Muscle layer of colon (tissue), 2 donors: ENCODE data around the gene SP3.

Experiments used
- H3K27ac ChIP-seq: one replicate; pipeline ENCODE4 v1.7.0; 2013; ENCODE audit warnings: low read depth, mild to moderate bottlenecking, low read length, moderate library complexity
- H3K27me3 ChIP-seq, 2 donors: one replicate each; pipeline ENCODE4 v1.7.0; 2013; ENCODE audit warnings: low read length in 2 of 2, mild to moderate bottlenecking in 2 of 2; ENCODE audit not compliant: insufficient read depth in 2 of 2, control insufficient read depth in 1 of 2
- H3K36me3 ChIP-seq: one replicate; pipeline ENCODE4 v1.7.0; 2013; ENCODE audit warnings: mild to moderate bottlenecking, low read length; ENCODE audit not compliant: insufficient read depth
- H3K4me1 ChIP-seq: one replicate; pipeline ENCODE4 v1.7.0; 2013; ENCODE audit warnings: mild to moderate bottlenecking, low read length; ENCODE audit not compliant: insufficient read depth
- H3K4me3 ChIP-seq, 2 donors: one replicate each; pipeline ENCODE4 v1.7.0; 2013; ENCODE audit warnings: low read length in 2 of 2, low read depth in 1 of 2, mild to moderate bottlenecking in 1 of 2, moderate library complexity in 1 of 2
- H3K9ac ChIP-seq: one replicate; pipeline ENCODE4 v1.7.0; 2013; ENCODE audit warnings: low read length
- H3K9me3 ChIP-seq: one replicate; pipeline ENCODE4 v1.7.0; 2013; ENCODE audit warnings: mild to moderate bottlenecking, low read length
- donor health status: abdominal sarcoma.
- donor health status: Adenocarcinoma of cecum.

Gene SP3

DNA sequence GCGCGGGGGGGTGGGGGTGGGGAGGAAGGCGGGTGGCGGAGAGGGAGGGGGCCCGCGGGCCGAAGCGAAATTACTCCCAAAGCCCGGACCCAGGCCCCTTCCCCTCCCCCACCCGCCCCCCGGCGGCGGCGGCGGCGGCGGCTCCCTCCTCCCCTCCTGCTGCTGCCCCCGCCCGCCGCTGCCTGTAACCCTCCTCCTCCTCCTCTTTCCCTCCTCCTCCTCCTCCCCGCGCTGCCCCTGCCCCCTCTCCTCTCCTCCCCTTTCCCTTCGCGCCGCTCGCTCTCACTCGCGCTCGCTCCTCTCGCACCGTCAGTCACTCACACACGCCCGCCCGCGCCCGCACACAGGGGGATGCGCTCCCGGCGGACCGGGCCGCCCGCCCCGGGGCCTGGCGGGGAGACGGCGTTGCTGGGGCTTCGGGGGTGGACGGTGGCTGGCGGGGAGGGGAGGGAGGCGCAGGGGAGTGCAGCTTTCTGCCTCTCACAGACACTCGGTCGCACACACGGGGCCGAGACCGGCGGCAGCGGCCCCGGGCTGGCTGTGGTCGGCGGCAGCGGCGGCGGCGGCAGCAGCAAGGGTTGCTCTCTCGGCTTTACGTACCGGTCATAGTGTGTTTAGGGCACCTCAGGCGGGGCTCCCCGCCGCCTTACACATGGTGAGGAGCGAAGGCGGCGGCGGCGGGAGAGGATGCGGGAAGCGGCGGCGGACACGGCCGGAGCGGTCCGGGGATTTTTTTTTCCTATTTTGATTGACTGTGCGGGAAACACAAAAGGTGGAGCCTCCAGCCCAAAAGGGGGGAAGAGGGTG lies 405 bp downstream of the SP3 start:
- peaks cover 31% of the 10 kb centered on the region for H3K4me1 ChIP-seq
- no peaks in the 10 kb centered on the region for H3K9me3 ChIP-seq
- H3K27me3 ChIP-seq = no peaks in the 10 kb centered on the region
- peaks cover 8% of the 10 kb centered on the region for H3K36me3 ChIP-seq
- H3K27ac ChIP-seq = peak overlapping the region; percentile 93
- H3K4me3 ChIP-seq = peak overlapping the region; percentile 63 to 88
- H3K9ac ChIP-seq = no peak overlapping the region

DNA sequence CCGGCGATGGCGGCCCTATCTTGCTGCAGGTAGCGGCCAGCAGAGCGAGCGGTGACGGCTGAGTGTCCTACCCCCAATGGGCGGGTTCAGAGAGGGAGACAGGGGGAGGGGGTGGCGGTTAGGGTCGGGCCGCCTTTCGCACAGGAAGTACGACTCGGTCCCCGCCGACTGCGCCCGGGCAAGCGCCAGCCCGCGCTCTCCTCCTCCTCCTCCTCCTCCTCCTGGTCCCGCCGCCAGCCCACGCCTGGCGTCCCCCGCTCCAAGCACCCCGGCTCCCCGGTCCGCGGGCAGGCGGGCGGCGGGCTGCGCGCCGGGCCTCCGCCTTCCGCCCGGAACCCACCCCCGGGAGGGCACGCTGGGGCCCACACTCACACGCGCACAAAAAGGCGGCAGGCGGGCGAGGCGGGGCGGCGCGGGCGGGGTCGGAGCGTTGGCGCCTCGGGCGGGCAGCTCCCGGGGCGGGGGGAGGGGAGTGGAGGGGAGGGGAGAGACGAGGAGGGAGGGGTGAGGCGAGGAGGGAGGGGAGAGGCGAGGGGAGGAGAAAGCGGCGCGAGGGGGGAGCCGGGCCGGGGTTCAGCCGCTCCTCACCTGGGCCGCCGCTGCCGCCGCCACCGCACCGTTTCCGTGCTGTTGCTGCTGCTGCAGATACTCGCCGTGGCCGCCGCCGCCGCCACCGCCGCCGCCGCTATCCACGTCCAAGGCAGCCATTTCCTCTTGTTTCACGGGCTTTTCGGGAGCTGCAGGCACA lies 1.2 kb downstream of the SP3 start:
- H3K27me3 ChIP-seq = no peaks in the 10 kb centered on the region
- H3K4me1 ChIP-seq = peaks cover 31% of the 10 kb centered on the region
- peak overlapping the region in 1 of 2 donors; percentile 65 for H3K4me3 ChIP-seq
- no peaks in the 10 kb centered on the region for H3K9me3 ChIP-seq
- H3K27ac ChIP-seq = peak overlapping the region; percentile 84
- H3K9ac ChIP-seq = no peak overlapping the region
- H3K36me3 ChIP-seq = peaks cover 8% of the 10 kb centered on the region

GRCh38 chr2:173963323-173963816 lies 1.8 kb downstream of the SP3 start:
- H3K4me3 ChIP-seq = peak overlapping the region; percentile 65 to 77
- H3K9me3 ChIP-seq = no peaks in the 10 kb centered on the region
- no peaks in the 10 kb centered on the region for H3K27me3 ChIP-seq
- peak overlapping the region; percentile 84 for H3K27ac ChIP-seq
- peaks cover 36% of the 10 kb centered on the region for H3K4me1 ChIP-seq
- peak overlapping the region; percentile 69 for H3K9ac ChIP-seq
- H3K36me3 ChIP-seq = peaks cover 8% of the 10 kb centered on the region

DNA sequence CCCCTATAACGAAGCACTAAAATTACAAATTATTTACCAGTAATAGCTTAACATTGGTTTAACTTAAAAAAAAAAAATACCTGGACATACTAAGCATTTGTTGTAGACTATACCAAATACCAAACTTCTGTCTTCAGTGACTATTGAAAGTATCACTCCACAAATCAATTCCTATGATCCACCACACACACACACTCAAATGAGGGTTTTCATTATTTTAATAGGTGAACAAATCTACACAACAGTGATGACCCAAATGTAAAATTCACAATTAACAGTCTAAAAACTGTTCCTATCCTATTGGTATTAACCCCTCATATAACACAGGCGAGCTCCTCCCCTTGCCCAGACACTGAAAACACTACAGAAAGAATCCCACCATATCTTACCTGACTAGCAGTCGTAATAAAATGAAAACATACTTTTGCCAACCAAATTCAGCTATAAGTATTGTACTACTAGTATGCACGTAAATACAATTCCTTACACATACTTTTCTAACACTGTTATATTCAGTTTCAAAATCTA lies 2.5 kb downstream of the SP3 start:
- peak overlapping the region; percentile 65 to 77 for H3K4me3 ChIP-seq
- peak overlapping the region; percentile 84 for H3K27ac ChIP-seq
- peaks cover 41% of the 10 kb centered on the region for H3K4me1 ChIP-seq
- peaks cover 8% of the 10 kb centered on the region for H3K36me3 ChIP-seq
- no peaks in the 10 kb centered on the region for H3K27me3 ChIP-seq
- no peaks in the 10 kb centered on the region for H3K9me3 ChIP-seq
- H3K9ac ChIP-seq = peak overlapping the region; percentile 69

DNA sequence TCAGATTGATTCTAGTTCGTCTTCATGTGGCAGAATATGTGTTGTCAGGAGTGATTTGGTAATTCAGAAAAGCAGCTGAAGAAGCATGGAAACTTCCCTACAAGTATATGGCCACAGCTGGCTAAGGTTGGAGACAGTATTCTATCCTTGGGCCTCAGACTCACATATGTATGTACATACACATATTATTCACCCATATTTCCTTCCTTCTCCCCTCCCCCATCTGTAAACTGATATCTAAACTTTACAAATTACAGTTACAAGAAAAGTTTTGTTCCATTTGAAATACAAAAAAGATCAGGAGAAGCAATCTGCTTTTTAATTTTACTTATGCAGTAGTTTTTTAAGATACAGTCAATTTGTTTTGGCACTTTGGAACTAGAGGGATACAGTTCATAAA lies 3.1 kb downstream of the SP3 start:
- Histone ChIP-seq H3K27me3 (no peaks in the 10 kb centered on the region), H3K4me3 (no peak overlapping the region), H3K9ac (no peak overlapping the region), H3K9me3 (no peaks in the 10 kb centered on the region), H3K27ac (no peak overlapping the region), H3K4me1 (peaks cover 48% of the 10 kb centered on the region), H3K36me3 (peaks cover 8% of the 10 kb centered on the region)

- no peak overlapping the region for H3K4me3 ChIP-seq
- peaks cover 48% of the 10 kb centered on the region for H3K4me1 ChIP-seq
- H3K27ac ChIP-seq = no peak overlapping the region
- H3K27me3 ChIP-seq = no peaks in the 10 kb centered on the region
- no peaks in the 10 kb centered on the region for H3K9me3 ChIP-seq
- no peak overlapping the region for H3K9ac ChIP-seq
- peaks cover 8% of the 10 kb centered on the region for H3K36me3 ChIP-seq
Observed at GRCh38 chr2:173961346-173961705, 3.8 kb downstream of the SP3 start.

DNA sequence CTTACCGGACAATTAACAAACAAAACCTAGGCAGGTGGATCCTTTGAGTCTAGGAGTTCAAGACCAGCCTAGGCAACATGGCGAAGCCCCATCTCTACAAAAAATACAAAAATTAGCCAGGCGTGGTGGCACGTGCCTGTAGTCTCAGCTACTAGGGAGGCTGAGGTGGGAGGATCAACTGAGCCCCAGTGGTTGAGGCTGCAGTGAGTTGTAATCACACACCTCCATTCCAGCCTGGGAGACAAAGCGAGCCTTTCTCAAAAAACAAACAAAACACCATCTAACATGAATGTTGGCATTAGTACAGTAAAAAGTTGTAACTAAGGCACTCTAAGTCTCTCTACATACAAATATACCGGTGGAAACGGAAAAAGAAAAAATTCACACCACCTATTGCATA lies 5.3 kb downstream of the SP3 start:
- Histone ChIP-seq H3K4me3 (no peak overlapping the region), H3K9ac (no peak overlapping the region), H3K27ac (no peak overlapping the region), H3K4me1 (peaks cover 61% of the 10 kb centered on the region), H3K36me3 (peaks cover 20% of the 10 kb centered on the region), H3K27me3 (no peaks in the 10 kb centered on the region), H3K9me3 (no peaks in the 10 kb centered on the region)

- Histone ChIP-seq H3K4me3 (no peak overlapping the region), H3K9me3 (no peaks in the 10 kb centered on the region), H3K36me3 (peaks cover 24% of the 10 kb centered on the region), H3K9ac (no peak overlapping the region), H3K27ac (no peak overlapping the region), H3K27me3 (no peaks in the 10 kb centered on the region), H3K4me1 (peaks cover 63% of the 10 kb centered on the region)
Observed at GRCh38 chr2:173959358-173959884, 5.8 kb downstream of the SP3 start.

GRCh38 chr2:173958198-173958846 lies 6.9 kb downstream of the SP3 start:
- Histone ChIP-seq H3K9ac (no peak overlapping the region), H3K36me3 (peaks cover 24% of the 10 kb centered on the region), H3K4me3 (no peak overlapping the region), H3K27me3 (no peaks in the 10 kb centered on the region), H3K9me3 (no peaks in the 10 kb centered on the region), H3K27ac (no peak overlapping the region), H3K4me1 (peaks cover 63% of the 10 kb centered on the region)

- no peaks in the 10 kb centered on the region for H3K9me3 ChIP-seq
- H3K9ac ChIP-seq = no peak overlapping the region
- peaks cover 24% of the 10 kb centered on the region for H3K36me3 ChIP-seq
- no peak overlapping the region for H3K4me3 ChIP-seq
- peaks cover 62% of the 10 kb centered on the region for H3K4me1 ChIP-seq
- H3K27me3 ChIP-seq = no peaks in the 10 kb centered on the region
- H3K27ac ChIP-seq = no peak overlapping the region
Observed at GRCh38 chr2:173957517-173957916, 7.7 kb downstream of the SP3 start.

- Histone ChIP-seq H3K4me1 (peaks cover 61% of the 10 kb centered on the region), H3K27me3 (no peaks in the 10 kb centered on the region), H3K9ac (no peak overlapping the region), H3K4me3 (no peak overlapping the region), H3K9me3 (no peaks in the 10 kb centered on the region), H3K36me3 (peaks cover 24% of the 10 kb centered on the region), H3K27ac (no peak overlapping the region)
Observed at GRCh38 chr2:173956454-173956853, 8.7 kb downstream of the SP3 start.
